ENCODE results near the gene CAPN1.
"Not testable (repeated sequence)": the region's sequence is repeated elsewhere in the genome, so short reads cannot be mapped to it uniquely, and the experiment has no call there.

Gene CAPN1

DNA sequence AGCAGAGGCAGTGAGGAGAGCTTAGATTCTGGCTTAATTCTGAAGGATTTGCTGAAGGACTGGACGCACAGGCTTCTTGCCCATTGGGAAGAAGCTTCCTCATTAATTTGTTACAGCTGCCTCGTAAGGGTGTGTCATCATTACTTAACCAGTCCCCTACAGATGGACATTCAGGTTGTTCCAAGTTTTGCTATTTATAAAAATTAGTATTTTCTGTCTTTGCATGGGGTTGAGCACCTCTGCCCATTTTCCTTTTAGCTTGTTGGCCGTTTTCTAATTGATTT, 38.1 kb downstream of the CAPN1 start:
- DNase-seq: no peak

DNA sequence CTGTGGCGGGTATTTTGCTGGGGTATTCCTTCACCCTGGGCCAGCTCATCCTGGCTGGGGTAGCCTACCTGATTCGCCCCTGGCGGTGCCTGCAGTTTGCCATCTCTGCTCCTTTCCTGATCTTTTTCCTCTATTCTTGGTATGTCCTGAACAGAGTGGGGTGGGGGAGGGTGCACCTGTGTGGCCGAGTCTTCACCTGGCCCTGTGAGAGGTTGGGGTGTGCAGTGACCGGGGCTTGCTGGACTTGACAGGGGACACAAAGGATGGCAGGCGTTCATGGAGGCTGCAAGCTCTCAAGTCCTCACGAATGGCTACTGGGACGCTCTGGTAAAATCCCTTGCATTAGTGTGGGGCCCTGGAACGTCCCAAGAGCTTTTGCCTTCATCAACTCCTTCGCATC, 39.3 kb downstream of the CAPN1 start:
- no peak for DNase-seq

- no peak for DNase-seq
Observed at GRCh38 chr11:65223011-65223410, 41.3 kb downstream of the CAPN1 start.

- no peak for DNase-seq
Observed at GRCh38 chr11:65224930-65225278, 43.2 kb downstream of the CAPN1 start.

DNA sequence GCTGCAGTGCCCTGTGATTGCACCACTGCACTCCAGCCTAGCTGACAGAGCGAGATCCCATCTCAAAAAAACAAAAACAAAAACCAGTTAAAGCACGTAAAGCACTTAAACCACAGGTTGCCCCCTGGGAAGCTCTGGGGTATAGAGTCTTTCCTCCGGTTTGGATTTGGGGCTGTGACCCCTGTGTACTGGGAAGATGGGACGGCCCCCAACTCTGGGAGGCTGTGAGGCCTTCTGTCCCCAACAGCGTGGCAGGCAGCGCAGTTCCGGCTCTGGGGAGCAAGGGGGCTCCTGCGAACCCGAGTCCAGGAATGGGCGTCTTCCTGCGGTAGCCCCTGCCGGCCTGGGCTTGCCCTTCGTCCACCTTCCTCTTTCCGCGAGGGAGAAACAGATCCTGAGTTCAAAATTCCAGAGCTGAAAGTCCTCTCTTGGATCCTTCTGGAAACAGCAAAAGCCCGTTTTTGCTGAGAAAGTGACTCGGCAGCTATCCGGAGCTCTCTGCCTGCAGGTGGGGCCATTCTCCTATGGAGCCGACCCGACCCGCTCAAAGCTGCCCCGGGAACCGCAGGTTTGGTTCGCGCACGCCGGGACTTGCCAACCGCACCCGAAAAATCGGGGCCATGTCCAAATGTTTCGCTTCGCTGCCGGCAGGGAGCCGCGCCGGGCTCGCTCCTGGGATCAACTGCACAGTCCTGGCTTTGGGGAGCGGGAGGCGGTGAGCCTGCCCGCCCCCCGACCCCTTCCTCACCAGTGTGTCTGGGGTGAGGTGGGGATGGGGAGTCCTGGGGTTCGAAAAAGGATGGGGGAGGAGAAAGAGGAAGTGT, 43.8 kb downstream of the CAPN1 start:
- peak; percentile 63 for DNase-seq

DNA sequence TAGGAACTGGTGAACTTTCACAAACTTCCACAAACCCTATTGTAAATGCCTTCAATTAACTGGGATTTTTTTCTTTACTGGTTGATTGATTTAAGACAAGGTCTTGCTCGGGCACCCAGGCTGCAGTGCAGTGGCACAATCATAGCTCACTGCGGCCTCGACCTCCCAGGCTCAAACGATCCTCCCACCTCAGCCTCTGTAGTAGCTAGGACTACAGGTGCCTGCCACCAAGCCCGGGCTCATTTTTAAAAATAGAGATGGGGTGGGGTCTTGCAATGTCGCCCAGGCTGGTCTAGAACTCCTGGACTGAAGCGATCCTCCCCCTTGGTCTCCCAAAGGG, 44.3 kb downstream of the CAPN1 start:
- no peak for DNase-seq

DNA sequence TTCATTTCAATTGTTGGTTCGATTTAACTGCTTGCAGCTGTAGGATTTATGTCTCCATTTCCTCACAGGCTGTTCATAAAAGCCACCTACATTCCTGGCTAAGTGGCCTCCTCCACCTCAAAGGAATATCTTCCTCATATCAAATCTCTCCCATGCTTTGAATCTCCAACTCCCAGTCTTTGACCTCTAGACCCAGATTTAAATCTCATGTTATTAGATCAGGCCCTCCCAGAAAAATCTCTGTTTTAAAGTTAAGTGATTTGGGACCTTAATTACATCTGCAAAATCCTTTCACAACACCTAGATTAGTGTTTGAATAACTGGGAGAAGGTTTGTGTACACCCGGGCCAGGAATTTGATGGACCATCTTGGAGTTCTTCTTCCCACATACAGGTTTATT, 46.2 kb downstream of the CAPN1 start:
- DNase-seq: no peak

DNA sequence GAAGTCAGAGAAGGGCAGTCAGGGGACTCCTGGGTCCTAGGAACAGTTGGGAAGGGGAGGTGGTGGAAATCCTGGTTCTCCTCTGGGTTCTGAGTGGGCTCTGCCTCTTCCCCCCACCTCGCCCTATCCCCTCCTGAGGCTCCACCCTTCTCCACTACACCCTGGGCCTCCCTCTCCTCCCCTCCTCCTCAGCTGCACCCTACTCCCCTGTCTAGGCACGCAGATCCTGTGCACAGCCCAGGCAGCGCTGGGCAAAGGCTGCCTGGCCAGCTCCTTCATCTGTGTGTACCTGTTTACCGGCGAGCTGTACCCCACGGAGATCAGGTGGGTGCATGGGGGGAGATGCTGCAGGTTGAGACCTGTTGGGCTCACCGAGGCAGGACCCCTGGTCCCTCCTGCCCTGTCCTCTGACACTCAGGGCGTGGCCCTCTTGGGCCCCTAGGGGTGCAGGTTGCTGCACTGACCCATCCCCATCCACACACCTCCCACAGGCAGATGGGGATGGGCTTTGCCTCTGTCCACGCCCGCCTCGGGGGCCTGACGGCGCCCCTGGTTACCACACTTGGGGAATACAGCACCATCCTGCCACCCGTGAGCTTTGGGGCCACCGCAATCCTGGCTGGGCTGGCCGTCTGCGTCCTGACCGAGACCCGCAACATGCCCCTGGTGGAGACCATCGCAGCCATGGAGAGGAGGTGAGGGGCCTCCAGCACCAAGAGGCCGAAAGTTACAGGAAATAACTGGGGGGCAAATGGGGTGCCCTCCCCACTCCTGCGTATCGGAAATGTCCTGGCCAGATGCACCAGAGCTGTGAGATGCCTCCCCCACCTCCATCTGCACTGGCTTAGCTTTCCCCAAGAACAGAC, 54.7 kb downstream of the CAPN1 start:
- DNase-seq: no peak

DNA sequence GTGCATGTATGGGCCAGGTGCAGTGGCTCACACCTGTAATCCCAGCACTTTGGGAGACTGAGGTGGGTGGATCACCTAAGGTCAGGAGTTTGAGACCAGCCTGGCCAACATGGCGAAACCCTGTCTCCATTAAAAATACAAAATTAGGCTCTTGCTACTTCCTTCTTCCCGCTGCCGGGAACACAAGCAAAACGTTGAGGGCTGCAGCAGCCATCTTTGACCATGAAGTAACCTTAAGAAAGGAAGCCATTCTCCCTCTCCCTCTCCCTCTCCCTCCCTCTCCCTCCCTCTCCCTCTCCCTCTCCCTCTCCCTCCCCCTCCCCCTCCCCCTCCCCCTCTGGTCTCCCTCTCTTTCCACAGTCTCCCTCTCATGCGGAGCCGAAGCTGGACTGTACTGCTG, 56.6 kb downstream of the CAPN1 start:
- DNase-seq: not testable (repeated sequence)

DNA sequence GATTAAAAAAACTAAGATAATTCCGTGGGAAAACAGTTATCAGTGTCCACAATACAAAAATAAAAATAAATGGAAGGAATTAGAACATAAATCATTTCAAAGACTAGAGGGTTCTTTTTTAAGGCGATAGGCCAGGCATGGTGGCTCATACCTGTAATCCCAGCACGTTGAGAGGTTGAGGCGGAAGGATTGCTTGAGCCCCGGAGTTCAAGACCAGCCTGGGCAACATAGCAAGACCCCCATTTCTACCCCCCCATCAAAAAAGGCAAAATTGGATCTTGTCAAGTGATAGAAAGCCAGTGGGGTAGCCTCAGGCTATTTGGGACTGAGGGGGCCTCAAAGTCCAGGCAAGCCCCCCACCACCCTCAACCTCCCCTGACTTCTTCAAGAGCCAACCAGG, 59.4 kb downstream of the CAPN1 start:
- DNase-seq: no peak

DNA sequence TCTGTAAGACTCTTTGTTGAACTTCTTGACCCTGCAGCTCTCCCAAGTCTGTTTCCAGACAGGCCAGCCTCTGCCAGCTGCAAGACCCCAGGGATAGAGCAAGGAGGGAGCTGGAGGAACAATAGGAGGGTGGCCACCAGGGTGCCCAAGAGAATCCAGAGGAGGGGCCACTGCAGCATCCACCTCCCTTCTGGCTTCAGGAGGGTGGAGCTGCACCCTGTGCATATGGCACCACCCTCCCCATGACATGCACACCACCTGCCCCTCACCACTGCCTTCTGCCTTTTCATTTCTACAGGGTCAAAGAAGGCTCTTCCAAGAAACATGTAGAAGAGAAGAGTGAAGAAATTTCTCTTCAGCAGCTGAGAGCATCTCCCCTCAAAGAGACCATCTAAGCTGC, 60.0 kb downstream of the CAPN1 start:
- DNase-seq: no peak

DNA sequence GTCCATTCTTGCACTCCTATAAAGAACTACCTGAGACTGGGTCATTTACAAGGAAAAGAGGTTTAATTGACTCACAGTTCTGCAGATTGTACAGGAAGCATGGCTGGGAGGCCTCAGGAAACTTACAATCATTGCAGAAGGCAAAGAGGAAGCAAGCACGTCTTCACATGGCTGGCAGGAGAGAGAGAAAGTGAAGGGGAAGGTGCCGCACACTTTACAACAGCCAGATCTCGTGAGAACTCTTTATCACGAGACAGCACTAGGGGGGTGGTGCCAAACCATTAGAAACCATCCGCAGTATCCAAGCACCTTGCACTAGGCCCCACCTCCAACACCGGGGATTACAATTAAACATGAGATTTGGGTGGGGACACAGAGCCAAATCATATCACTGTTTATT, 60.7 kb downstream of the CAPN1 start:
- no peak for DNase-seq

DNA sequence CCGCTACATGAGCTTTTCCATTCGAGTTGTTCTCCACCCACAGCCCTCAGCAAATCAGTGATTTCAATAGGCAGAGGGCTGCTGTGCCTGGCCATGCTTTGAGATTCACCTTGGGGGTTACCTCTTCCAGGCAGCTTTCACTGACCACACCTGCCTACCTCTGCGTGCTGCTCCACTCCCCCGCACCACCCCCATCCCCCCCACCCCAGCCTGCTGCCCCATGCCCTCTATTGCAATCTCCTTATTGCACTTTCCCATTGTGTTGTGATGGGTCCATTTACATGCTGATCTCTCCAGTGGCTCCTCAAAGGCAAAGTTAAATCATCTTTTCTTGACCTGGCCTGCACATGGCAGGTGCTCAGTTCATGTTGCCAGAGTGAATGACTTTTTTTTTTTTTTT, 62.1 kb downstream of the CAPN1 start:
- DNase-seq: no peak

DNA sequence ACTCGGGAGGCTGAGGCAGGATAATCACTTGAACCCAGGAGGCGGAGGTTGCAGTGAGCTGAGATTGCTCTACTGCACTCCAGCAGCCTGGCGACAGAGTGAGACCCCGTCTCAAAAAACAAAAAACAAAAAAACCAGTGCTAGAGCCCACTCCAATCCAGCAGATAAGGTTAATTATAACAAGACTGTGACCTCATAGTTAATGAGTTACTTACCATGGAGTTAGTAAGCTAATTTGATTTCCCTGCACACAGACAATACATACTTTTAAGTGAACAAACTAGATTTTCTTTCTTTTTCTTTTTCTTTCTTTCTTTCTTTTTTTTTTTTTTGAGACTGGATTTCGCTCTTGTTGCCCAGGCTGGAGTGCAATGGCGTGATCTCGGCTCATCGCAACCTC, 63.3 kb downstream of the CAPN1 start:
- DNase-seq: not testable (repeated sequence)

DNA sequence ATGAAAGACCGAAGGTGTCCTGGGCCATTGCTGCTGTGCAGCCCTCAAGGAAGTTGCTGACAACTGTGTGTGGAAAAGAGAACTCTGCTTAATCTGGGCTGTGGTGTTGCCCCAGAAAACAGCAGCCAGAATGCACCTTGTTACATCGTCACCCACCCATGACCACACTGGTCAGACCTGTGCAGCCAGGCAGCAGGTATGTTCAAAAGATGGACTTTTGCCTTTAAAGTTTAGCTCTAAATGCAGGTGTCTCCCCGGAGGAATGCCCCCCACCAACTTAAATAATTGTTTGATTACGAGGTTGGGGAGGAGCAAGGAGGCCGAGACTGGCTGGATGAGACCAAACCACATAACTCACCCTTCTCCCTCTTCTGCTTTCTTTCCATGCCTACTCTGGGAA, 64.8 kb downstream of the CAPN1 start:
- no peak for DNase-seq

DNA sequence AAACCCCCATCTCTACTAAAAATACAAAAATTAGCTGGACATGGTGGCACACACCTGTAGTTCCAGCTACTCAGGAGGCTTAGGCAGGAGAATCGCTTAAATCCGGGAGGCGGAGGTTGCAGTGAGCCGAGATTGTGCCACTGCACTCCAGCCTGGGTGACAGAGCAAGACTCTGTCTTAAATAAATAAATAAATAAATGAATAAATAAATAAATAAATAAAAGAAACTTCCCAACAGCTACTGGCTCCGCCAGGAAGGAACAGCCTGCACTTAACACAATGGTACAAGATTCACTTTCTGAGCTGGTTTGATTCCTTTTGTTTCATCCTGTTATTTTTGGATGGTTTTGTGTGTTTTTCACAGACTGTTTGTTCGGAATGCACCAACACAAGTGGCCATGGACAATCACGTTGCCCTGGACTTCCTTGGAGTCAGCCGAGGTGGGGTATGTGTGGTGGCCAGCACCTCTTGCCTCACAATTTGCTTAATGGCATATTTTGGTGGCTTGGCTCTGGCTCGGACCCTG, 66.5 kb downstream of the CAPN1 start:
- DNase-seq: not testable (repeated sequence)

- DNase-seq: no peak
Observed at GRCh38 chr11:65251476-65251875, 69.7 kb downstream of the CAPN1 start.

DNA sequence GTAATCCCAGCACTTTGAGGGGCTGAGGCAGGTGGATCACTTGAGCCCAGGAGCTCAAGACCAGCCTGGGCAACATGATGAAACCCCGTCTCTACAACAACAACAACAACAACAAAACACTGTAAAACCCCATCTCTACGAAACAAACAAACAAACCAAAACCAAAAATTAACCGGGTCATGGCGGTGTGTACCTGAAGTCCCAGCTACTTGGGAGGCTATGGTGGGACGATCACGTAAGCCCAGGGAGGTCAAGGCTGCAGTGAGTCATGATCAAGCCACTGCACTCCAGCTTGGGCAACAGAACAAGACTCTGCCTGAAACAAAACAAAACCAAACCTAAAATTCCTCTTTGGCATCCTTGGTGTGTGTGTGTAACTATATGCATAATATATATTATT, 73.0 kb downstream of the CAPN1 start:
- DNase-seq: no peak

GRCh38 chr11:65258988-65259387, 77.3 kb downstream of the CAPN1 start:
- DNase-seq: no peak

GRCh38 chr11:65260302-65260701, 78.6 kb downstream of the CAPN1 start:
- DNase-seq: no peak

- no peak for DNase-seq
Observed at GRCh38 chr11:65260756-65261590, 79.2 kb downstream of the CAPN1 start.
